ENCODE data around the gene FAM168A. TPM values are rescaled to one million over a fixed set of nuclear protein-coding genes. Genes with fewer than 3 reads are reported as not detected.

Gene FAM168A
- total and polyA plus RNA-seq, 10 donors = 2.7 to 33.2 (median 22.7) TPM

- Histone ChIP-seq H3K36me3 (peaks cover 0 to 5% (median 0%) of the 10 kb centered on the region in 6 donors), H3K4me3 (no peak overlapping the region), H3K9me3 (peaks cover 0 to 27% (median 20%) of the 10 kb centered on the region in 8 donors), H3K27ac (no peak overlapping the region), H3K4me1 (peaks cover 0 to 10% (median 0%) of the 10 kb centered on the region in 6 donors), H3K27me3 (replicated peaks in 1 of 7) (no peaks in the 10 kb centered on the region)
- WGBS, 5 donors = 58 to 71% (median 66%) methylated on average over 2 of the region's 2 CpGs
- no peak for DNase-seq
- intact Hi-C loops (cut with DNase I; ENCODE audit: low total_unique reads) = no loop called here
- no peak for TF ChIP-seq POLR2AphosphoS5 (IDR thresholded peaks at IDR 0.05)
- no peak for TF ChIP-seq CTCF (IDR thresholded peaks at IDR 0.05 in 8 of 11, conservative IDR thresholded peaks at IDR 0.05 in 3 of 11)
- TF ChIP-seq POLR2A (IDR thresholded peaks at IDR 0.05) = no peak
Observed at GRCh38 chr11:73480677-73481076, 117.2 kb downstream of the FAM168A start.

GRCh38 chr11:73478737-73479347 is 119.1 kb downstream of the FAM168A start:
- TF ChIP-seq CTCF (IDR thresholded peaks at IDR 0.05 in 8 of 11, conservative IDR thresholded peaks at IDR 0.05 in 3 of 11) = peak in 9 of 11 experiments; percentile 10 to 62 (median 51)
- no peak for TF ChIP-seq POLR2AphosphoS5 (IDR thresholded peaks at IDR 0.05)
- WGBS, 5 donors = 61 to 89% (median 67%) methylated on average over 1 of the region's 1 CpG
- Histone ChIP-seq H3K9me3 (peaks cover 0 to 27% (median 20%) of the 10 kb centered on the region in 8 donors), H3K4me3 (no peak overlapping the region), H3K27me3 (replicated peaks in 1 of 7) (no peaks in the 10 kb centered on the region), H3K27ac (no peak overlapping the region), H3K36me3 (peaks cover 0 to 5% (median 0%) of the 10 kb centered on the region in 6 donors), H3K4me1 (peaks cover 0 to 10% (median 0%) of the 10 kb centered on the region in 6 donors)
- intact Hi-C loops (cut with DNase I; ENCODE audit: low total_unique reads) = no loop called here
- no peak for DNase-seq

GRCh38 chr11:73477518-73477917 is 120.4 kb downstream of the FAM168A start:
- no peaks in the 10 kb centered on the region for H3K27me3 ChIP-seq (replicated peaks in 1 of 7)
- WGBS, 5 donors = 95 to 98% (median 96%) methylated on average over 2 of the region's 2 CpGs
- DNase-seq = no peak
- peaks cover 0 to 27% (median 20%) of the 10 kb centered on the region in 8 donors for H3K9me3 ChIP-seq
- H3K36me3 ChIP-seq = peaks cover 0 to 5% (median 0%) of the 10 kb centered on the region in 6 donors
- no peak overlapping the region for H3K27ac ChIP-seq
- H3K4me3 ChIP-seq = no peak overlapping the region
- intact Hi-C loops (cut with DNase I; ENCODE audit: low total_unique reads) = no loop called here
- no peak for TF ChIP-seq POLR2A (IDR thresholded peaks at IDR 0.05)
- no peak for TF ChIP-seq POLR2AphosphoS5 (IDR thresholded peaks at IDR 0.05)
- no peak for TF ChIP-seq CTCF (IDR thresholded peaks at IDR 0.05 in 8 of 11, conservative IDR thresholded peaks at IDR 0.05 in 3 of 11)
- peaks cover 0 to 10% (median 0%) of the 10 kb centered on the region in 6 donors for H3K4me1 ChIP-seq

- no peak overlapping the region for H3K4me3 ChIP-seq
- no peaks in the 10 kb centered on the region for H3K27me3 ChIP-seq (replicated peaks in 1 of 7)
- peaks cover 0 to 5% (median 0%) of the 10 kb centered on the region in 6 donors for H3K36me3 ChIP-seq
- H3K9me3 ChIP-seq = peaks cover 0 to 27% (median 20%) of the 10 kb centered on the region in 8 donors
- TF ChIP-seq CTCF (IDR thresholded peaks at IDR 0.05 in 8 of 11, conservative IDR thresholded peaks at IDR 0.05 in 3 of 11) = no peak
- TF ChIP-seq POLR2AphosphoS5 (IDR thresholded peaks at IDR 0.05) = no peak
- TF ChIP-seq POLR2A (IDR thresholded peaks at IDR 0.05) = no peak
- DNase-seq = no peak
- intact Hi-C loops (cut with DNase I; ENCODE audit: low total_unique reads) = no loop called here
- peaks cover 0 to 7% (median 0%) of the 10 kb centered on the region in 6 donors for H3K4me1 ChIP-seq
- H3K27ac ChIP-seq = no peak overlapping the region
Observed at GRCh38 chr11:73475549-73476095, 122.3 kb downstream of the FAM168A start.

All from spleen (tissue), 11 donors.